22Rv1 (cell line): ENCODE results near the gene FAM83G.

ENCODE experiments used
- ZFX ChIP-seq: fragments of 450-650 bp; IDR thresholded peaks from 2 replicates; pipeline ENCODE4 v1.6.1; 2017; ENCODE audit warnings: antibody characterized with exemption, borderline replicate concordance
- TF ChIP-seq, protein P1 (sequence below): fragments of 450-650 bp; IDR thresholded peaks from 2 replicates; pipeline ENCODE4 v1.5.1; 2017; ENCODE audit warnings: mild to moderate bottlenecking

GRCh38 chr17:18960241-18960665, 44.3 kb downstream of the FAM83G start:
- TF ChIP-seq, protein P1, sequence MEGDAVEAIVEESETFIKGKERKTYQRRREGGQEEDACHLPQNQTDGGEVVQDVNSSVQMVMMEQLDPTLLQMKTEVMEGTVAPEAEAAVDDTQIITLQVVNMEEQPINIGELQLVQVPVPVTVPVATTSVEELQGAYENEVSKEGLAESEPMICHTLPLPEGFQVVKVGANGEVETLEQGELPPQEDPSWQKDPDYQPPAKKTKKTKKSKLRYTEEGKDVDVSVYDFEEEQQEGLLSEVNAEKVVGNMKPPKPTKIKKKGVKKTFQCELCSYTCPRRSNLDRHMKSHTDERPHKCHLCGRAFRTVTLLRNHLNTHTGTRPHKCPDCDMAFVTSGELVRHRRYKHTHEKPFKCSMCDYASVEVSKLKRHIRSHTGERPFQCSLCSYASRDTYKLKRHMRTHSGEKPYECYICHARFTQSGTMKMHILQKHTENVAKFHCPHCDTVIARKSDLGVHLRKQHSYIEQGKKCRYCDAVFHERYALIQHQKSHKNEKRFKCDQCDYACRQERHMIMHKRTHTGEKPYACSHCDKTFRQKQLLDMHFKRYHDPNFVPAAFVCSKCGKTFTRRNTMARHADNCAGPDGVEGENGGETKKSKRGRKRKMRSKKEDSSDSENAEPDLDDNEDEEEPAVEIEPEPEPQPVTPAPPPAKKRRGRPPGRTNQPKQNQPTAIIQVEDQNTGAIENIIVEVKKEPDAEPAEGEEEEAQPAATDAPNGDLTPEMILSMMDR = no peak
- no peak for TF ChIP-seq ZFX
